IMR-90 (cell line): ENCODE data around the gene SPAG7. TPM values are rescaled to one million over a fixed set of nuclear protein-coding genes. Genes with fewer than 3 reads are reported as not detected.

Source experiments
- ATAC-seq: fragments of 200-7000 bp; cut with Tn5 transposase; 2 replicates; pipeline ENCODE4 v1.9.1; 2020; ENCODE audit warnings: low read depth, mild to moderate bottlenecking, moderate library complexity
- BruUV-seq: library from RNA; stranded (reverse); fragments of 400-500 nt; replicated peaks from 2 replicates; lab custom pipeline; 2021; lab: Mats Ljungman, UMichigan
- CTCF ChIA-PET: fragments of 300-600 bp; formaldehyde crosslinking; extraction: SDS; loops from one replicate; lab custom pipeline; 2021; ENCODE audit warnings: antibody characterized with exemption; lab: Yijun Ruan, JAX
- POLR2A ChIA-PET: fragments of 300-600 bp; sonication (Branson Sonifier 250); formaldehyde crosslinking; loops from one replicate; lab custom pipeline; 2022; ENCODE audit warnings: antibody characterized with exemption; ENCODE audit not compliant: unreplicated experiment; lab: Charles Lee
- DNase-seq: peaks from one replicate; pipeline ENCODE4 v3.0.0; 2013
- H2AFZ ChIP-seq: replicated peaks from 2 replicates; pipeline ENCODE3; 2013; ENCODE audit warnings: low read length, mild to moderate bottlenecking; ENCODE audit not compliant: poor library complexity
- H2AK5ac ChIP-seq: 2 replicates; pipeline ENCODE4 v1.6.1; 2013; ENCODE audit warnings: low read depth, low read length, inconsistent platforms
- H2AK9ac ChIP-seq: replicated peaks from 2 replicates; pipeline ENCODE3; 2013; ENCODE audit warnings: mild to moderate bottlenecking, low read depth, low read length, moderate library complexity; ENCODE audit not compliant: poor library complexity
- H2BK120ac ChIP-seq: 2 replicates; pipeline ENCODE4 v1.6.1; 2013; ENCODE audit warnings: low read depth, low read length, inconsistent platforms
- H2BK15ac ChIP-seq: 3 replicates; pipeline ENCODE4 v1.6.1; 2013; ENCODE audit warnings: low read depth, low read length, inconsistent platforms
- H2BK20ac ChIP-seq: 2 replicates; pipeline ENCODE4 v1.6.1; 2013; ENCODE audit warnings: low read depth, mild to moderate bottlenecking, inconsistent platforms, low read length, moderate library complexity
- H2BK5ac ChIP-seq: 2 replicates; pipeline ENCODE4 v1.6.1; 2013; ENCODE audit warnings: mild to moderate bottlenecking, low read depth, low read length, inconsistent platforms; ENCODE audit not compliant: poor library complexity, severe bottlenecking
- H3K14ac ChIP-seq: replicated peaks from 2 replicates; pipeline ENCODE4 v1.6.1; 2013; ENCODE audit warnings: low read depth, low read length, inconsistent platforms
- H3K18ac ChIP-seq: 2 replicates; pipeline ENCODE4 v1.6.1; 2013; ENCODE audit warnings: low read depth, low read length, control low read depth
- H3K23ac ChIP-seq: 2 replicates; pipeline ENCODE4 v1.6.1; 2013; ENCODE audit warnings: low read depth, low read length, inconsistent platforms
- H3K27ac ChIP-seq: 2 replicates; pipeline ENCODE4 v1.5.1; 2013; ENCODE audit warnings: mild to moderate bottlenecking, control low read depth, low read length; ENCODE audit not compliant: insufficient read depth
- H3K27me3 ChIP-seq: 2 replicates; pipeline ENCODE4 v1.6.1; 2013; ENCODE audit warnings: low read length; ENCODE audit not compliant: control insufficient read depth, insufficient read depth
- H3K36me3 ChIP-seq: 2 replicates; pipeline ENCODE4 v1.6.1; 2013; ENCODE audit warnings: low read length, mixed read lengths; ENCODE audit not compliant: control insufficient read depth, insufficient read depth
- H3K4ac ChIP-seq: 2 replicates; pipeline ENCODE4 v1.6.1; 2013; ENCODE audit warnings: low read depth, low read length, inconsistent platforms
- H3K4me1 ChIP-seq: 2 replicates; pipeline ENCODE4 v1.6.1; 2013; ENCODE audit warnings: low read length, mixed read lengths; ENCODE audit not compliant: control insufficient read depth, insufficient read depth
- H3K4me2 ChIP-seq: 2 replicates; pipeline ENCODE4 v1.6.1; 2013; ENCODE audit warnings: low read depth, mild to moderate bottlenecking, control low read depth, low read length, moderate library complexity
- H3K4me3 ChIP-seq: 2 replicates; pipeline ENCODE4 v1.5.1; 2013; ENCODE audit warnings: low read depth, mild to moderate bottlenecking, control low read depth, low read length, moderate library complexity; ENCODE audit not compliant: insufficient read depth
- H3K56ac ChIP-seq: 2 replicates; pipeline ENCODE4 v1.6.1; 2013; ENCODE audit warnings: low read length, inconsistent platforms; ENCODE audit not compliant: insufficient read depth; ENCODE audit errors: extremely low read depth
- H3K79me1 ChIP-seq, 2 experiments: 2 replicates each; pipeline ENCODE4 v1.6.1; 2013; ENCODE audit warnings: low read length in 2 of 2, inconsistent platforms in 1 of 2, low read depth in 1 of 2
- H3K9ac ChIP-seq: 2 replicates; pipeline ENCODE4 v1.6.1; 2013; ENCODE audit warnings: low read depth, low read length, control low read depth
- H3K9me1 ChIP-seq: 2 replicates; pipeline ENCODE4 v1.6.1; 2013; ENCODE audit warnings: low read length, inconsistent platforms; ENCODE audit not compliant: insufficient read depth
- H3K9me3 ChIP-seq: 2 replicates; pipeline ENCODE4 v1.6.1; 2013; ENCODE audit warnings: low read length; ENCODE audit not compliant: control insufficient read depth, insufficient read depth
- H4K20me1 ChIP-seq: 2 replicates; pipeline ENCODE4 v1.6.1; 2013; ENCODE audit warnings: low read length, inconsistent platforms; ENCODE audit not compliant: insufficient read depth
- H4K5ac ChIP-seq: 2 replicates; pipeline ENCODE4 v1.6.1; 2013; ENCODE audit warnings: mild to moderate bottlenecking, low read depth, low read length, control low read depth
- H4K8ac ChIP-seq, 2 experiments: 2 replicates each; pipeline ENCODE4 v1.6.1; 2013; ENCODE audit warnings: low read depth in 2 of 2, low read length in 2 of 2, control low read depth in 1 of 2, inconsistent platforms in 1 of 2
- H4K91ac ChIP-seq: 2 replicates; pipeline ENCODE4 v1.6.1; 2013; ENCODE audit warnings: low read depth, low read length, inconsistent platforms; ENCODE audit not compliant: insufficient read depth
- MXI1 ChIP-seq: IDR thresholded peaks from 2 replicates; pipeline ENCODE4 v1.6.1; 2012; ENCODE audit warnings: low read depth, mild to moderate bottlenecking, low read length, moderate library complexity, borderline replicate concordance
- RFX5 ChIP-seq: IDR thresholded peaks from 2 replicates; pipeline ENCODE4 v1.8.0; 2012; ENCODE audit warnings: low read depth, mild to moderate bottlenecking, low read length, moderate library complexity
- WGBS, 2 experiments: methylation state at CpG; one replicate each; pipeline versions ENCODE4 v1.1.5 to v1.1.7; 2013; ENCODE audit warnings: missing lambda C conversion rate in 2 of 2; ENCODE audit not compliant: insufficient read length in 1 of 2; ENCODE audit errors: extremely low coverage in 2 of 2; 5-methylcytosine and 5-hydroxymethylcytosine counted together
- dilution Hi-C: fragments of 300-500 bp; cut with HindIII; formaldehyde crosslinking; loops from one replicate; pipeline ENCODE4 v1.14.3; 2018; ENCODE audit warnings: low sequenced_read_pairs; ENCODE audit not compliant: unreplicated experiment
- in situ Hi-C: fragments of 300-500 bp; cut with MboI; formaldehyde crosslinking; loops from 3 replicates; pipeline ENCODE4 v1.14.3; 2019; ENCODE audit warnings: low sequenced_read_pairs, inconsistent platforms, mixed read lengths
- intact Hi-C: fragments of 100-400 bp; cut with micrococcal nuclease; formaldehyde crosslinking; loops from 2 replicates; pipeline ENCODE4 v1.10.0; 2022
- polyA plus RNA-seq, 3 experiments: library from polyadenylated mRNA; depleted of rRNA; stranded (reverse); fragments of >200 nt; gene quantifications; 2 replicates each; pipeline ENCODE4 v1.2.3, GENCODE V29; 2012; ENCODE audit warnings: low replicate concordance in 1 of 3
- total RNA-seq: library from RNA; depleted of rRNA; stranded (reverse); fragments of >200 nt; gene quantifications from 2 replicates; pipeline ENCODE4 v1.2.3, GENCODE V29; 2012

Gene SPAG7
- total and polyA plus RNA-seq, 2 of the 4 experiments (the other 2 are of a cell fraction): 50.2 to 108 TPM

GRCh38 chr17:4998027-4998731, 30.6 kb upstream of the SPAG7 start:
- in situ Hi-C loops: no loop called here
- Histone ChIP-seq H3K4me2 (peak overlapping the region; percentile 96), H2AK5ac (peak overlapping the region; percentile 91), H2BK20ac (no peak overlapping the region), H4K5ac (peak overlapping the region; percentile 14; the same call in 1 of the 2 replicates), H3K4ac (peak overlapping the region; percentile 93), H2AK9ac (peak overlapping the region; percentile 97), H4K8ac (peak overlapping the region in 1 of 2 experiments; percentile 77; a peak in 1 of 4 replicates), H3K23ac (peak overlapping the region; percentile 91), H2BK15ac (0 out of 3 replicates have a peak overlapping the region, but pooled peaks have one; percentile 7), H3K9me3 (no peaks in the 10 kb centered on the region), H2BK5ac (peak overlapping the region; percentile 78), H3K79me1 (peaks cover 28 to 51% of the 10 kb centered on the region in 2 experiments), H3K18ac (peak overlapping the region; percentile 42), H3K27me3 (no peaks in the 10 kb centered on the region), H3K56ac (no peak overlapping the region), H2AFZ (peak overlapping the region; percentile 92), H3K4me1 (peaks cover 21% of the 10 kb centered on the region), H4K20me1 (peaks cover 26% of the 10 kb centered on the region), H3K36me3 (peaks cover 23% of the 10 kb centered on the region), H4K91ac (peak overlapping the region; percentile 82), H3K27ac (peak overlapping the region; percentile 76), H3K14ac (peak overlapping the region; percentile 88), H3K9me1 (peaks cover 18% of the 10 kb centered on the region), H3K4me3 (peak overlapping the region; percentile 96), H2BK120ac (no peak overlapping the region), H3K9ac (peak overlapping the region; percentile 89)
- intact Hi-C loops: no loop called here
- peak; percentile 36 for ATAC-seq
- DNase-seq: no peak
- BruUV-seq: no TSS peak
- POLR2A ChIA-PET: interaction anchor here (0.6 to 0.8 kb wide), 2 partner anchors 50 to 768 kb away, joined by 7 to 11 read pairs; partner anchors contain the start of gene PFN1
- WGBS, 2 experiments: 0% methylated on average over 18 of the region's 55 CpGs; no CpG with 5 or more reads in 1 of the 2 experiments
- TF ChIP-seq MXI1 (peak; percentile 70; the same call in 1 of the 2 replicates), RFX5 (no peak)
- dilution Hi-C loops: no loop called here
- CTCF ChIA-PET: interaction anchor here (1.1 to 1.2 kb wide), 2 partner anchors 12 kb away, joined by 3 read pairs; no protein-coding TSS in a partner anchor
